ENCODE data around the gene KAT2B.

The KAT2B gene

GRCh38 chr3:20123131-20123652 lies 82.9 kb downstream of the KAT2B start:
- H3K4me3 ChIP-seq (ENCODE audit: low read depth, low read length): no peak overlapping the region
- TF ChIP-seq CTCF (IDR thresholded peaks at IDR 0.05; ENCODE audit: control insufficient read depth, extremely low read depth, insufficient read depth): no peak
- no peak for DNase-seq (ENCODE audit: low read depth)

DNA sequence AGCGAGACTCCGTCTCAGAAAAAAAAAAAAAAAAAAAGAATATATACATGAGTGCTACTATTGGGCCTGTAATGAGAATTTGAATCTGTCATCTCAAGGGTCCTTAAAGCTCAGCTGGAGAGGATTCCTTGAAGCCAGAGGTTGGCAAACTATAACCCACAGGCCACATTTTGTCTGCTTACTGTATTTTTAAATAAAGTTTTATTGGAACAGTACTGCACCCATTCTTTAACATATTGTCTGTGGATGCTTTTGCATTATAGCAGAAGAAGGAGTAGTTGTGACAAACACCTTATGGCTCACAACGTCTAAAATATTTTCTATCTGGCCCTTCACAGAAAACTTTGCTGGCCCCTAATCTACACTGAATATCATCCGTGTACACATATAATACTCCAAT lies 85.0 kb downstream of the KAT2B start:
- TF ChIP-seq CTCF (IDR thresholded peaks at IDR 0.05; ENCODE audit: control insufficient read depth, extremely low read depth, insufficient read depth): no peak
- no peak overlapping the region for H3K4me3 ChIP-seq (ENCODE audit: low read depth, low read length)
- no peak for DNase-seq (ENCODE audit: low read depth)

GRCh38 chr3:20125897-20126296 lies 85.7 kb downstream of the KAT2B start:
- TF ChIP-seq CTCF (IDR thresholded peaks at IDR 0.05; ENCODE audit: control insufficient read depth, extremely low read depth, insufficient read depth): no peak
- DNase-seq (ENCODE audit: low read depth): no peak
- H3K4me3 ChIP-seq (ENCODE audit: low read depth, low read length): no peak overlapping the region

DNA sequence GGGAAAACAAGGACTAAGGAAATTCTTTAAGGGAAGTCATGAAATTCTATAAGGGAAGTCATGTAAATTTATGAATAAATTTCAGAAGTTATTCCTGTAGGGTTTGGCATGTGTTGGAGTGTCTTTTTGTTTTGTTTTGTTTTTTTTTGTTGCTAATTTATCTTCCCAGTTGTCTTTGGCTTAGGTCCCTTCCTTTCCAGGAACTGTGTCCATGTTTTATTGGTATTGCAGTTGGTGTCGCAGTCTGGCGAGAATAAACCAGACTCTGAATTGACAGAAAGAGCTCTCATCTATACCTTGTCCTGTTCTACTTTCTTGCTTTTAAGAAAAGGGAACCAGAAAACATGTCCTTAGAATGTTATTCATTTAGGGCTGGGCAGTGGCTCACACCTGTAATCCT lies 88.1 kb downstream of the KAT2B start:
- peak; percentile 10 for DNase-seq (ENCODE audit: low read depth)
- TF ChIP-seq CTCF (IDR thresholded peaks at IDR 0.05; ENCODE audit: control insufficient read depth, extremely low read depth, insufficient read depth): no peak
- no peak overlapping the region for H3K4me3 ChIP-seq (ENCODE audit: low read depth, low read length)

- no peak for TF ChIP-seq CTCF (IDR thresholded peaks at IDR 0.05; ENCODE audit: control insufficient read depth, extremely low read depth, insufficient read depth)
- DNase-seq (ENCODE audit: low read depth): no peak
- H3K4me3 ChIP-seq (ENCODE audit: low read depth, low read length): no peak overlapping the region
These were observed 89.9 kb downstream of the KAT2B start for GRCh38 chr3:20130106-20130505.

DNA sequence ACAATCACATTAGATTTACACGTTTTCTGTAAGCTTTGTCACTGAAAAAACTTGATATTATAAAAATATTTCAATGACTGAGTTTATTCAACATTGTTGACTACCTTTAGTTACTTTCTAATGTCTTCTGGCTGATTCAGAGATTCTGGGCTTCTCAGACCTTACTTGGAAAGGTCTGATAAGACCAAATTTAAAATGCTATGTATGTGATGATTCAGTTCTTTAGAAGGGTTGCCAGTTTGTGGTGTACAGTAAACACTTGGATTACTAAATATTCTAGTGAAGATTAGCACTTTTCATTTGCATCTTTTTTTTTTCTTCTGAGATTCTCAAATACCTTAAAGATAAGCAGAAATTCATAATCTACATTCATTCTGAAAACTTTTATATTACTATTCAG lies 96.0 kb downstream of the KAT2B start:
- TF ChIP-seq CTCF (IDR thresholded peaks at IDR 0.05; ENCODE audit: control insufficient read depth, extremely low read depth, insufficient read depth): no peak
- DNase-seq (ENCODE audit: low read depth): no peak
- no peak overlapping the region for H3K4me3 ChIP-seq (ENCODE audit: low read depth, low read length)

- no peak for DNase-seq (ENCODE audit: low read depth)
- TF ChIP-seq CTCF (IDR thresholded peaks at IDR 0.05; ENCODE audit: control insufficient read depth, extremely low read depth, insufficient read depth): no peak
- no peak overlapping the region for H3K4me3 ChIP-seq (ENCODE audit: low read depth, low read length)
These were observed 97.4 kb downstream of the KAT2B start for GRCh38 chr3:20137647-20138046.
